NOMO-1 (cell line): Measurements from ENCODE around the gene FBXL17.
A peak's percentile ranks its signal among the peaks of the same experiment; 100 is the strongest.

ENCODE experiments used
- DNase-seq, 2 experiments: peaks; one replicate each; lab custom pipeline; 2025; ENCODE audit not compliant: unreplicated experiment in 2 of 2; lab: John Stamatoyannopoulos, UW

The FBXL17 gene

DNA sequence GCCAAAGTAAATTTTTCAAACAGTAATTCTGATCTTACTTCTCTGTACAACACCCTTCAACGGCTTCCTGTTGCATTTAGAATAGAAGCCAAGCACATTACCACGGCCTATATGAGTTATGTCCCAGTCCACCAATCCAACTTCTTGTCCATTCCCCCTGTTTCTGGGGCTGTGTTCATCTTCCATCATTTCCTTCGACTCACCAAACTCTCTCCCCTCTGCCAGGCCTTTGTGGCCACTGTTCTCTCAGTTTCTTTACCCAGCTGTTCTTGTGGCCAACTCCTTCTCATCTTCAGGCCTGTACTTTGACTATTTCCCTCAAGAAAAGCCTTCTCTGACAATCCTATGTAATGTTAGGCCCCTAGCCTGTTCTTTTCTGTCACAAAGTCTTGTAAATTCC, 451.8 kb downstream of the FBXL17 start:
- DNase-seq = no peak

DNA sequence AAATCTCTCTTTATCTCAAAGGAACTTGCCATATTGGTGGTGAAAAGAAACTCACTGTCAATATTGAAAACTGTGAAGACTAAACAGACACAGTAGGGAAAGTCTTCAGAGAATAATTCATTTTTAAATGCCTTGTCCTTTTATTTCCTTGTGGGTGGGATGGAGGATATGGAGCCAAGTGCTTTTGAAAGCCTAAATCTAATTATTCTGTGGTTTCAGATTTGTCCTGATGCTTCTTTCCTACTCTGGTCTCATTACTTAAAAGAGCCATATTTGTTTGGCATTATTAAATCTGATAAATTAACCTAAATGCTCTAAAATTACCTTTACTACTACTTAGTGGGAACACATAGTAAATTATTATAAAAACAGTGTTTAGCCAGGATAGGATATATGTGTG, 452.8 kb downstream of the FBXL17 start:
- DNase-seq = no peak

DNA sequence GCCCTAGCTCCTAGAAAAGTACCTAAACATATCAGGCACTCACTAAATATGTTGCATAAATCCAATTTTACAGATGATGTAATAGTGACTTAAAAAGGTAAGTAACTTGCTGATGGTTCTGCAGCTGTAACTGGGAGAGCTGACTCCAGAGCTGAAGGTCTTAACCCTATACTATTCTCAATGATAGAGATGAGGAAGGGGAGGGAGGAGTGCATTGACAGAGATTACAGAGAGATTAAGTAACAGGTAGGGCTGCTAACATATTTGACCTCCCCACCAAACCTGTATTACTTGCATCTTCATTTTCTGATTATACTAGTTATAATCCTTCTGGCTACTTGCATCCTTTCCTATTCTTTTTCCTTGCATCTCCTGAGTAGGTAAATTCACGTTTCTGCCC, 455.8 kb downstream of the FBXL17 start:
- no peak for DNase-seq

DNA sequence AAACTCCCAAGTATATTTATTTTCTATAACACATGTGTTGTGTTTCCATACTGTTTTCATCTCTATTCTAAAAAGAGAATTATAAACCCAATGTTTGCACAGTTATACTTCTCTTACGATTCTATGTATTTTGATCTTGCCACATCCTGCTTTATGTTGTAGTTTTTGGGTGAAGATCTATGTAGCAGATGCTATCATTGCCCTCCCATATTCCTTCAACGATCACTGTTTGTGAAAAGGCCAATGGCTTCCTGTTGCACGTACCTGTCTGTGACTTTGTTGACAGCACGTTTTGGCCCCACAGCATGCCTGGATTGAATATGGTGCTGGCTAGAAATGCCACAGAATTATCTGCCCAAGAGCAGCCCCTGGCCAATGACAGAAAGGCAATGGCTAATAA, 456.7 kb downstream of the FBXL17 start:
- no peak for DNase-seq

DNA sequence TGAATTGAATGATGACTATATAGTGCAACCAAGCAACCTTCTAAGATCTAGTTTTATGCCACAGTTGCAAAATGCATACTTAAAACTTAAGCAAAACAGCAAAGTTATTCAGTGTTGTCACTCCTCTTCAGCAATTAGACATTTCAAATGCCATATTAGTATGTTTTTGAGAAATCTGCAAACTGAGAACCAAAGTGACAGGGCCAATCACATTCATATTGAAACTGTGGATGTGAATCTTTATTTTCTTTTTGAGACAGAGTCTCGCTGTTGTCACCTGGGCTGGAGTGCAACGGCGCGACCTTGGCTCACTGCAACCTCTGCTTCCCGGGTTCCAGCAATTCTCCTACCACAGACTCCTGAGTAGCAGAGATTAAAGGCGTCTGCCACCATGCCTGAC, 461.9 kb downstream of the FBXL17 start:
- no peak for DNase-seq

DNA sequence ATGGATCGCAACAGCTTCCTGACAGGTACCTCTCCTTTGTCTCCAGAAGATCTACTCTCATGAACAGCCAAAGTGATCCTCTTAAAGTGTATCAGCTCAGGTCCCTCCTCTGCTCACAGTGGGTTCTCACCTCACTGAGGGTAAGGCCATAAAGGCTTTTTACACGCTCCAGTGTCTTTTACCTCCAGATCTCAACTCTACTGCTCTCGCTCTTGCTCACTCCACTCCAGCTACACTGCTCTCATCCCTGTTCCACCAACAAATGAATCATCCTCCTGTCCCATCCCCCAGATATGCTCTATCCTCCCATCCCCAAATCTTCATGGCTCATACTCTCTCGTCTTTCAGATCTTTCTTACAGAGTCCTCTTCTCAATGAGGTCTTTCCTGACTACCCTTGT, 462.5 kb downstream of the FBXL17 start:
- no peak for DNase-seq

DNA sequence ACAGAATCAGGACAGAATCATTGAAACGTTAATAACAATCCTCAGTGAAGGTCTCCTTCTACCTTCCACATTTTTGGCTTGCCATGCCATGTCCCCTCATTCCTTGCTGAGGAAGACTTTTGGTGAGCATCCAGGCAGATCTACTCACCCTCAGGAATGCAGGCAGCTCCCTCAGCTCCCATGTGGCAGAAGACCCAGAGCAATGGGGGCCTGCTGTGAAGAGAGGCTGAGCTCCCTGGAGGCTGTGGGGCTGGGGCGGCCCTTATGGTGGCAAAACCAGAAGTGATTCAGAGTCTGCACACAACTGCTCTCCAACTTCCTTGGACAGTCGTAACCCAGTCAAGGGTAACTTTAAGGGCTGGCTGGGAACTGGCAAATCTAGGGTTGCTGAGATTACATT, 463.9 kb downstream of the FBXL17 start:
- no peak for DNase-seq

DNA sequence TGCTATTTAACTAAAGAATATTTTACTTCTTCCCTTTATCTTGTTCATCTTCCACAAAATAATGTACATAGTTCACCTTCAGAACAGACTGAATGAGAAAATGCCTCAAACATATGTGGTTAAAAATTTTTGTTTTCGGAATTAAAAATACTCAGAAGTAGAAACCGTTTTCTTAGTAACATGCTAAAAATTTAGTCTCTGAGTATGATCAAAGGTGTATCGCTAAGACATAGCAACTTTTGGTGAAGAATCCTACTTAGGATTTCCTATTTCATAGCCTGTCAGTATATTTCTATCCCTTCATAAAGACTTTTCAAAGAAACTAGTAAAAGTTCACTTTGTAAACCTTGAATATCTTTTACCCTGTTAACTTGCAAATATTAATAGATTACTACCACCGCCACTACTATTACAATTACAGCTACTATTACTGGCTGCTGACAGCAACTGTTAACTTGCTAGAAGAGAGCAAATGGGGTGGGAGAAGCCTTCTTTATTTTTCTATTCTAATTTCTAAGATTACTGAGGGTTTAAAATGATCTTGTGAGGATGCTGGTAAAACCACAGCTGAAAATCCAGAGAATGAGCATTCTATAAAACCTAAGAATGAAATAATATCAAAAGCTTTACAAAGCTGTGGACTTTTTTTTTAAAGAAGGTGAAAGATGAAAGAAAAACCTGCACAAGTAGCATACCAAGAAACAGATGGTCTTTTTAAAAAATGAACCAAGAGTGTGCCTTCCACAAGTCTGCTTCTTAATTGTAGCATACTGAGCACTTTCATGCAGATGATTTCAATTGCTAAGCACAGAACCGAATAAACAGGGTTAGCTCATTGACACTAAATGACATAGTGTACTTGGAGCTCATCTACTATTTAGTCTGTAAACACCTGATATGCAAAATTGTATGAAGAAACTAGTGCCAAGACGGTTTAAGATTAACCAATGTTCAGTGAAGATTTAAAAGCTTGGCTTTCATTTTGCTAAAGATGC, 464.9 kb downstream of the FBXL17 start:
- no peak for DNase-seq

DNA sequence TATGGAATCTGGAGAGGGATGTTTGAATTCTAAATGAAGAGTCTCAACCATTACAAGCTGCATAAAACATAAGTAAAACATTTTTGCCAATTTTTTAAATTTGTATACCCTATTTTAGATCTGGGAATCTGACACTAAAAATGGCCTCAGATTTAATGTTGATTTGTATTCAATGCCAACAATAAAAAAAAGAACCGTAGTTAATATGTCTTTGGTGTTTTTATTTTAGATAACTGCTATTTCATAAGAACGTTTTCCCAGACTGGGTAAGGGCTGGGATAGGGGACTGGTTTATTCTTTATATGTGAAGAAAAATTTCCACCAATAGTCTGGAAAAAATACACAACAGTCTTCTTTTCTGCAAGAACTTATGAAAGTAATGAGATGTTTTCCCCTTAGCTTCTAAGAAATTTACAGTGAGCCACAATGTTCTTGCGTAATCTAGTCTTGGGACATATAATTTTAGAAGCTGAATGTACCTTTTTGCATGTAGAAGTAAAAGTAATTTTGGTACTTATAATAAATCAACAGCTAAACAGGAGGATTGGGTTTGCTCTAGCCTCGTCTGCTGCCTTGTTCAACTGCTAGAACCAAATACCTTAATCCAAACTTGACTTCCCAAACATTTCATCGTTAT, 466.6 kb downstream of the FBXL17 start:
- peak; percentile 37 to 79 for DNase-seq

DNA sequence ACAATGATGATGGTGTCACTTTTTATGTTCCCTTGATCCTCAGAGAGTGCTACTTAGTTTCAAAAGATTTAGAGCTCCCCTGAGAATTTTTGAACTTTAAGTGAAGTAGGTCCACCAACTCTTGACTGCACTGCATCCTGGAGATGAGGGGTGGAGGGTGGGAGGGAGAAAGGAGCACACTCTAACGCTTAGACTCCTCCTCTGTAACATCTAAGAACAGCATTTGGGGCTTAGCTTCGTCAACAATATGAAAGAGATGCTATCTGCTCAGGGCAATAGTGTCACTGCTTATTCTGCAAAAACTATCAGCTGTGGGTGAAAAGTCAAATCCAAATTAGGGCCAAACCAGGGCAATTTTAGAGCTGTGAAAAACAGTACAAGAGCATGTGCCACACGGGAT, 468.4 kb downstream of the FBXL17 start:
- no peak for DNase-seq

DNA sequence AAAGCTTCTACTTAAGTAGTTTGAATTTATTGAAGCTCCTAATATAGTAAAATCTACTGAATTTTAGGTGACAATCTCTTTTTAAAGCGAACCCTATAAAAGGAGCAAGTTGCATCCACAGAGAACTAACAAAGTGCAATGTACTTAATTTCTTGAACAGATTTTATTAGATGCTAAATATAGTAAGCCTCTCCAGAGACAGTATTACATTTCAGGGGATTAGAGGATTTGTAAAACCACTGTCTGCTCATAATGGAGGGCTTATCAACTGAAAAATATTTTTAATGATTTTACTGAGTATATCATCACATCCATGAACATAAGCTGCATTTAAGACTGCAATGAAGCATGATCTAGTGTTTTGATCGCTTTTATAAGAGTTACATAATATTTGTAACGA, 481.2 kb downstream of the FBXL17 start:
- DNase-seq = no peak

DNA sequence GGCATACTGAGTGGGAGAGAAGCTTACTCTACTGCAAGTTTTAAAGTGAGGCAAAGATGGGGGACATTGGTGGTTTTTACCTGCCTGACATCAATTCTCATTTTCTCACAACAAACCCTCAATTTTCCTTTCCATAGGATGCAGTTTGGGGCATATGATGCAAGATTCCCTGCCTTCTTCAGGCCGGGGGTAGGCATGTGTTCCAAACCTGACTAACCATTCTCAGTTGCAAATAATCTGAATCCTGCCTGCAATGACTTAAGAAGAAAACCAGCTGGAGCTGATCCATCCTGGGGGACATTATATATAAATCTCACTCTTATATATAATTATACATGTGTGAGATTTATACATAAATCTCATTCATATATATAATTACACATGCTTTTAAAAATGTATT, 487.5 kb downstream of the FBXL17 start:
- no peak for DNase-seq

DNA sequence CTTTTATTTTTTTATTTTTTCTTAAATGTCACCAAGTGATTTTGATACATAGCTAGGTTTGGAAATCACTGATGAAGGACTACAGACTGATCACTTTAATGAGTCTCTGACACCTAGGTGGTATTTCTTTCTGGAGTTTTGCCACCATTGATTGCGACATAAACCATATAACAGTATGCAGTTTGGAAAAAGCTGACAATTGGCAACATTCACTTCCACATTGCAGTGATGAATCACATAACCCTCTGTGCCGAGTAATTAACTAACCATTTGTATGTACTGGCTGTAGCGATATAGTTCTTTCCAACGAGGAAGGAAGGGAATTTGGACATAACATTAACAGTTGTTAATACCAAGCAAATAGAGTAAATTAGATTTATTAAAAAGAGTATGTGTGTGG, 488.3 kb downstream of the FBXL17 start:
- peak; percentile 39 to 88 for DNase-seq

DNA sequence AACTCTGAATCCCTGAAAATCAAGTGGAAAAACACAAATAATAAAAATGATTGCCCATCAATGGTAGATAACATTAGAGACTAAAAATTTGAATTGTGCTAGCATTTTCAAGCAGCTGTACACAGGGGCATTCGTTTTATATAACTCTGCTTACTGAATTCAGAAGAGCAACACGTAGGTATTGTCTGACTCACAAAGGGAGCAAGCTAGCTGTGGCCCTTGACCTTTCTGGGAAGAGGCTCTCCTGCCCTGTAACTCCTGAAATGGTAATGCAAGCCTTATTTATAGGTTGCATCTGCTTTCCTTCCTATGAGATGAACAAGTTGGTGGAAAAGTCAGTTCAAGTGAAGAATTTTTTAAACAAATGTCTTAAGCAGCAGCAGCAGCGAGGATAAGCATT, 492.5 kb downstream of the FBXL17 start:
- no peak for DNase-seq

DNA sequence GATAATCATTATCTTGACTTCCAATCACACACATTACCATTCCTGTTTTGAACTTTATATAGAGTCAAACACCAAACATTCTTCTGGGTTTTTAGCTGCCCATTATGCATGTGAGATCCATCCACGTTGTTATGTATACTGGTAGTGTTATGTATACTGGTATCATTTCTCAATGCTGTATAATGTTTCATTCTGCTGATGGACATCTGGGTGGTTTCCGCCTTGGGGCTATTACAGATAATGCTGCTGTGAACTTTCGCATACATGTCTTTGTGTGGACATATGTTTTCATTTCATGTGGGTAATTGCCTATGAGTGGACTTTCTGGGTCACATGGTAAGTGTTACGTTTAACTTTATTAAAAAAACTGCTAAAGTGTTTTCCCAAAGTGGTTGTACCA, 493.4 kb downstream of the FBXL17 start:
- DNase-seq = no peak

DNA sequence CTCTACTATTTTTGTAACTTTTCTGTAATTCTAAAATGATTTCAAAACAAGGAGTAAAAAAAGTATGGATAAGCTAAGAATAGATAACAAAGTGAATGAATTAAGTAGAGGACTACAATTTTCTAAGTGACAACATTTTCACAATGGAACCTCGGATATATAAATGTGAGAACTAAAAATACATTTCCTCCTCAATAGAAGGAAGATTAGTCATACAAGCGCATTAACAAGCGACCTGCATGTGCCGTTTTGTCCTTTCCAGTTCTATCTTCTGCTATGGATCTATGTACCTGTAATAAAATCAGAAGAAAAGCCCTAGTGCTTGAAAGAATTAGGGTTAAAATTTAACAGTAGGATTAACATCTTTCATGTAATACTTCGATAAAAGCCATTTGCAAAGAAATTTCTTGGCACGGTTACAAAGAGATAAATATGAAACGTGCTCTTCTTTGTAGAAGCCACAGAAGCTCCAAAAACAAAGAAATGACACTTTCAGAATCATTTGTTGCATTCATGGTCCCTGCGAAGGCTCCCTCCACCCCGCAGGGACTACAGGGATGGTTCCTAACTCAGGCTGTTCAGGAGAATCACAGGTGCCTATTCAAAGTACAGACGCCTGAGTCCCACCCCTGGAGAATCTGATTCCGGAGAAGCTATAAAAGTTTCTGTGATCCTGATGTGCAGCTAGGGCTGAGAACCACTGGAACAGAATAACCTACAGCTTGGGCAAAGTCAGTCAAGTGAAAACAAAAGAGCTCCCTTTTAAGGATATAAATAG, 494.5 kb downstream of the FBXL17 start:
- peak in 1 of 2 experiments; percentile 60 for DNase-seq

DNA sequence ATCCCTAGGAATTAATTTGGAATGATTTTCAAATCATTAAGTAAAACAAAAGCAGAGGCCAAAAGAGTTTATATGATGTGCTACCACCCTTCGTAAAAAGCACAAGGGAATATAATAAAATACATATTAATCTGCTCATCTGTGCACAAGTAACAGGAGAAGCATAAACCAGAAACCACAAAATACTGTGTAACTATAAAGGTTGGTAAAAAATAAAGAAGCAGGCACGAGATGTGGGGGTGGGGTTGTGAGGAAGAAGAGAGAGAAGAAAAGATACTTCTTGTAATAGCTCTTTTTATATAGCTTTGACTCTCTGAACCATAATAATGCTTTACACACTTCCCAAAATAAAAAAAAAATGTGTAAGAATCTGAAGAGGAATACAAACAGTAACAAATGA, 496.3 kb downstream of the FBXL17 start:
- peak; percentile 8 to 32 for DNase-seq

DNA sequence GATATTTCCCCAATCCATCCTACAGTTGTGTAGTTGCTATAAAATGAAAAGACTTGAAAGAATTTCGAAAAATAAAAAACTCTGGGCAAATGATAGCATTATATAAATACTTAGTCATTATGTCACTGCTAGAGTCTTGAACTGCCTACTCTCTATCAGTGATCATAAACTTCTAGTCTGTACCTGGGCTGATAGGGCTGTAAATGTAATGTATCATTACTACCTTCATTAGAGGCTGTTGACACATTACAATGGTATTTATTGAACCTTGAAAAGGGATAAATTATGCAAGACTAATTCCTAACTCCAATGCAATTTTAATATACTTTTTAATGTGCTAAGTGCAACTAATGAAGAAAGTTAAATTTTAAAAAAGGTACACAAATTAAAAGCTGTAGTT, 497.0 kb downstream of the FBXL17 start:
- no peak for DNase-seq

DNA sequence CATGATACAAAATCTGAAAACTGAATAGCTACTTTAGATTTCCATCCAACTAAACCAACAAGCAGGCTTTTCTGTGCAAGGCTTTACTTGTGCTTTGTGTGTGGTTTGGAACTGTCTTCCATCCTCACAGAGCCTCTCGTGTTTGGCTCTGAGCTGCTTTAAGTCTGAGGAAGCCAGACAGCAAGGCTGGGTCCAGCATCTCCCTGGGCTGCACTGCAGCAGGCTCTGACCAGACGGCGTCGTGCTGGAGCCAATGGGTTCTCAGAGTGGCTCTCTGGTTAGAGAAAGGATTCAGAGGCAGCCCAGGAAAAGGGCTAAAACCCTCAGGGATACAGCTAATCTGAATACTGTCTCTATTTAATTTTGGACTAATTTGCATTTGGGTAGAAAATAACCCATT, 503.2 kb downstream of the FBXL17 start:
- DNase-seq = no peak

DNA sequence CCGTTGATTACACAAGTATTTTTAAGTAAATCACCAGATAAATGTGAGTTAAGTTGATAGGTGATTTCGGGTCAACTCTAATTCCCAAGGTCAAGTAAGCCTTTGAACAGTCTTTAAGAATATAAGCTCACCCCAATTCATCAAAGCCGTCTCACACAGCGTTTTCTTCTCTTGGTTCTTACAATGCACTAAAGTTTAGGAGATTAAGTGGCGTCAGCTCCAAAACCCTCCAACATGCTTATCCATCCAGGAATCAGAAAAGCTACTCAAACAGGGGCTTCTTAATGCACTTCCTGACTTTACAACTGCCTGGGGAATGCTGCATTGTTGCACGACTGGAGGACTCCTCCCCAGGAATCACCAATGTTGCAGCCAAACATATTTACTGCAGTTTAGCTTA, 505.0 kb downstream of the FBXL17 start:
- DNase-seq = no peak

DNA sequence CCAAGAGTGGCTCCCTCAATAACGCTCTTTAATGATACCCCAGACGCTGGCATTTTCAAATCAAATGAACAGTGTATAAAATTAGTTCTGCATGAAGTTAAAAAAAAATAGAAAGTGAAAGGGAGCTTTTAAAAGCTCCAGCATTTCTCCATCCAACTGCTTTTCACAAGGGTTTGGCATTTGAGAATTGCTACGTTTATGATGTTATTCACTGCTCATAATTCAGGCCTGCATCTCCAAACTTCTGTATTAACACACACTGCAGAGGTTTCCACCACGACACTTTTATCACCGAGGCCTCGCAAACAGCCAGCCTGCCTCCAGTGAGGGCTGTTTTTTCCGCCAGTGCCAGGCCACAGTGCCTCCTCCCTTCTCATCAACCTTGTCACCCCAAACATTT, 505.6 kb downstream of the FBXL17 start:
- DNase-seq = no peak
